GM12878 (cell line): Measurements from ENCODE around the gene ZDHHC21. TPM values are rescaled to one million over a fixed set of nuclear protein-coding genes. Genes with fewer than 3 reads are reported as not detected.

Experiments used
- ATAC-seq: fragments of 200-7000 bp; cut with Tn5 transposase; 3 replicates; pipeline ENCODE4 v1.9.1; 2020; ENCODE audit warnings: mild to moderate bottlenecking, moderate library complexity
- BruUV-seq: library from RNA; stranded (reverse); fragments of 400-500 nt; replicated peaks from 2 replicates; lab custom pipeline; 2021; lab: Mats Ljungman, UMichigan
- CTCF ChIA-PET: fragments of 300-600 bp; sonication (Branson Sonifier 250); formaldehyde crosslinking; extraction: SDS; loops from one replicate; lab custom pipeline; 2021; ENCODE audit warnings: inconsistent platforms; lab: Yijun Ruan, JAX
- POLR2A ChIA-PET: fragments of 350-600 bp; formaldehyde crosslinking; extraction: SDS; loops from one replicate; lab custom pipeline; 2021; ENCODE audit warnings: inconsistent platforms; lab: Charles Lee
- RAD21 ChIA-PET: fragments of 300-600 bp; sonication (Branson Sonifier 250); formaldehyde crosslinking; loops from one replicate; lab custom pipeline; 2023; ENCODE audit warnings: antibody characterized with exemption; ENCODE audit not compliant: unreplicated experiment; lab: Charles Lee
- SMC1A ChIA-PET: fragments of 300-600 bp; sonication (Branson Sonifier 250); formaldehyde crosslinking; loops from one replicate; lab custom pipeline; 2023; ENCODE audit not compliant: unreplicated experiment, uncharacterized antibody; lab: Charles Lee
- DNase-seq: peaks from one replicate; pipeline ENCODE4 v3.0.0-alpha.2; 2011; ENCODE audit warnings: low read depth, low spot score
- FAIRE-seq: peaks from 3 replicates; lab custom pipeline; 2011; peaks lifted over from hg19 to GRCh38; lab: Jason Lieb, UNC
- H2AFZ ChIP-seq: 2 replicates; pipeline ENCODE4 v1.6.0; 2011; ENCODE audit warnings: low read depth, low read length, control low read depth; ENCODE audit not compliant: control insufficient read depth
- H3K27ac ChIP-seq: 2 replicates; pipeline ENCODE4 v1.5.1; 2011; ENCODE audit warnings: control low read depth; ENCODE audit not compliant: control insufficient read depth, insufficient read depth
- H3K27me3 ChIP-seq, 2 experiments: replicated peaks in 1 of 2; 2 replicates each; pipeline versions ENCODE4 v1.6.0 to v1.6.1; 2011; ENCODE audit warnings: low read length in 1 of 2; ENCODE audit not compliant: control insufficient read depth in 2 of 2, insufficient read depth in 2 of 2
- H3K36me3 ChIP-seq, 2 experiments: 2 replicates each; pipeline ENCODE4 v1.5.1; 2011; ENCODE audit warnings: low read length in 1 of 2; ENCODE audit not compliant: control insufficient read depth in 2 of 2, insufficient read depth in 2 of 2
- H3K4me1 ChIP-seq: 2 replicates; pipeline ENCODE4 v1.6.1; 2011; ENCODE audit warnings: mild to moderate bottlenecking, low read length, moderate library complexity, mixed read lengths; ENCODE audit not compliant: control insufficient read depth, insufficient read depth
- H3K4me2 ChIP-seq: 2 replicates; pipeline ENCODE4 v1.6.0; 2011; ENCODE audit warnings: control low read depth; ENCODE audit not compliant: control insufficient read depth, insufficient read depth
- H3K4me3 ChIP-seq: fragments of 200-600 bp; sonication (generic); 2 replicates; pipeline ENCODE4 v1.5.1; 2016
- H3K79me2 ChIP-seq: 2 replicates; pipeline ENCODE4 v1.6.0; 2011; ENCODE audit warnings: low read length; ENCODE audit not compliant: control insufficient read depth, insufficient read depth
- H3K9ac ChIP-seq: 2 replicates; pipeline ENCODE4 v1.8.0; 2011; ENCODE audit warnings: low read length, control low read depth, mixed read lengths; ENCODE audit not compliant: control insufficient read depth, insufficient read depth
- H3K9me3 ChIP-seq: replicated peaks from 3 replicates; pipeline ENCODE4 v1.5.1; 2011; ENCODE audit warnings: mild to moderate bottlenecking, low read length; ENCODE audit not compliant: control insufficient read depth, insufficient read depth
- H4K20me1 ChIP-seq: 2 replicates; pipeline ENCODE4 v1.6.0; 2011; ENCODE audit not compliant: control insufficient read depth, insufficient read depth
- CTCF ChIP-seq, 3 experiments: IDR thresholded peaks in 2 of 3; conservative IDR thresholded peaks in 1 of 3; 2 replicates each; pipeline ENCODE4 v1.5.1; 2011; ENCODE audit warnings: low read depth in 3 of 3, low read length in 3 of 3, mild to moderate bottlenecking in 3 of 3, control low read depth in 2 of 3, moderate library complexity in 2 of 3, inconsistent platforms in 1 of 3, mixed read lengths in 1 of 3; ENCODE audit not compliant: control insufficient read depth in 2 of 3, insufficient read depth in 1 of 3; ENCODE audit errors: extremely low read depth in 1 of 3
- KAT2A ChIP-seq: conservative IDR thresholded peaks from 2 replicates; pipeline ENCODE4 v1.6.1; 2011; ENCODE audit warnings: low read depth, low read length; ENCODE audit not compliant: control insufficient read depth
- MEF2A ChIP-seq: IDR thresholded peaks from 2 replicates; pipeline ENCODE4 v1.6.1; 2011; ENCODE audit warnings: low read depth, mild to moderate bottlenecking, low read length, moderate library complexity; ENCODE audit not compliant: insufficient read depth
- PML ChIP-seq: IDR thresholded peaks from 2 replicates; pipeline ENCODE4 v1.6.1; 2012; ENCODE audit warnings: low read length, inconsistent platforms
- YY1 ChIP-seq: IDR thresholded peaks from 2 replicates; pipeline ENCODE4 v1.6.1; 2011; ENCODE audit warnings: low read depth, mild to moderate bottlenecking, low read length
- ZNF24 ChIP-seq: fragments of 450-650 bp; IDR thresholded peaks from 2 replicates; pipeline ENCODE4 v1.6.1; 2017; ENCODE audit warnings: antibody characterized with exemption, mild to moderate bottlenecking
- WGBS: methylation state at CpG from one replicate; pipeline ENCODE4 v1.1.6; 2016; ENCODE audit warnings: low lambda C conversion rate; ENCODE audit not compliant: insufficient replicate concordance, insufficient coverage; ENCODE audit errors: missing lambda C conversion rate; 5-methylcytosine and 5-hydroxymethylcytosine counted together
- in situ Hi-C: fragments of 300-500 bp; cut with MboI; formaldehyde crosslinking; loops from 9 replicates; pipeline ENCODE4 v1.14.3; 2018; ENCODE audit warnings: mixed read lengths
- intact Hi-C: fragments of 100-400 bp; cut with micrococcal nuclease; formaldehyde crosslinking; loops from one replicate; pipeline ENCODE4 v1.14.2; 2022; ENCODE audit not compliant: unreplicated experiment
- polyA plus RNA-seq, 11 experiments: library from polyadenylated mRNA; depleted of rRNA in 4 of 11; unstranded in 6 of 11; stranded (reverse) in 5 of 11; fragments of >200 nt; fragmentation: Nextera tagmentation in 4 of 11; fragmentation: Illumina TruSeq in 1 of 11; extraction: Ambion mirVana in 4 of 11; extraction: Trizol in 1 of 11; gene quantifications; 1 replicate in 1 of 11; 2 replicates in 10 of 11; pipeline versions ENCODE4 v1.2.1 to v1.2.3, GENCODE V29; 2011 to 2016; ENCODE audit warnings: inconsistent platforms in 2 of 11, missing spikeins in 2 of 11, low read depth in 1 of 11
- total RNA-seq, 4 experiments: library from RNA; depleted of rRNA in 3 of 4; stranded (reverse); fragments of >200 nt in 3 of 4; fragmentation: Illumina TruSeq in 1 of 4; extraction: Trizol in 1 of 4; gene quantifications; 2 replicates each; pipeline versions ENCODE4 v1.2.1 to v1.2.3, GENCODE V29; 2013 to 2021

ZDHHC21 gene
- total and polyA plus RNA-seq, 10 of the 15 experiments (the other 5 are each of a cell fraction or from before 2014, with no cell fraction given), result 2.6 to 14.6 (median 9.1) TPM

- 94% methylated on average over 4 of the region's 4 CpGs for WGBS
- Histone ChIP-seq H3K79me2 (no peaks in the 10 kb centered on the region), H4K20me1 (no peaks in the 10 kb centered on the region), H3K4me1 (no peaks in the 10 kb centered on the region), H3K4me3 (no peak overlapping the region), H3K36me3 (peaks cover 4 to 12% of the 10 kb centered on the region in 2 experiments), H3K4me2 (no peak overlapping the region), H2AFZ (no peak overlapping the region), H3K27me3 (no peaks in the 10 kb centered on the region), H3K9me3 (peaks cover 14% of the 10 kb centered on the region), H3K9ac (no peak overlapping the region), H3K27ac (no peak overlapping the region)
- CTCF ChIA-PET, result interaction anchor here (0.7 to 2.2 kb wide), 21 partner anchors 9 to 210 kb away, joined by 3 to 30 read pairs (median 4); partner anchors contain the start of gene ZDHHC21
- no peak for DNase-seq
- SMC1A ChIA-PET, result interaction anchor here (0.6 to 1.8 kb wide), 9 partner anchors 11 to 181 kb away, joined by 3 to 8 read pairs (median 3); no protein-coding TSS in a partner anchor
- intact Hi-C loops, result loop anchor here (5.0 kb wide), 2 partner anchors 186 to 211 kb away; no protein-coding TSS in a partner anchor
- in situ Hi-C loops, result no loop called here
- TF ChIP-seq PML, result no peak
- no peak for TF ChIP-seq MEF2A
- no peak for TF ChIP-seq KAT2A
- peak; percentile 24 to 39 (median 33); a peak in 4 of 6 replicates for TF ChIP-seq CTCF (IDR thresholded peaks at IDR 0.05 in 2 of 3, conservative IDR thresholded peaks at IDR 0.05 in 1 of 3; ENCODE audit: control insufficient read depth in 2 of 3, extremely low read depth in 1 of 3, insufficient read depth in 1 of 3, low read depth in 3 of 3, low read length in 3 of 3)
- TF ChIP-seq ZNF24, result peak; percentile 49
- TF ChIP-seq YY1, result no peak
- RAD21 ChIA-PET, result interaction anchor here (1.1 to 1.9 kb wide), 5 partner anchors 36 to 187 kb away, joined by 3 to 8 read pairs (median 7); no protein-coding TSS in a partner anchor
- peak; percentile 18 for FAIRE-seq
- POLR2A ChIA-PET, result no interaction called here
- peak; percentile 68 for ATAC-seq
- no TSS peak for BruUV-seq
Observed at GRCh38 chr9:14652729-14653377, 40.4 kb downstream of the ZDHHC21 start.
